Body of pancreas (tissue), 4 donors: ENCODE data around the gene WDR64.

Experiments used
- CTCF ChIP-seq, 7 experiments: fragments of 450-650 bp in 4 of 7; fragments of 200-600 bp in 3 of 7; sonication (generic) in 3 of 7; IDR thresholded peaks; one replicate each; pipeline ENCODE4 v1.5.1; 2016 to 2019; ENCODE audit warnings: antibody characterized with exemption in 7 of 7
- POLR2A ChIP-seq, 3 donors: fragments of 450-650 bp; IDR thresholded peaks; one replicate each; pipeline ENCODE4 v1.6.1; 2016; ENCODE audit warnings: antibody characterized with exemption in 3 of 3, mild to moderate bottlenecking in 2 of 3

DNA sequence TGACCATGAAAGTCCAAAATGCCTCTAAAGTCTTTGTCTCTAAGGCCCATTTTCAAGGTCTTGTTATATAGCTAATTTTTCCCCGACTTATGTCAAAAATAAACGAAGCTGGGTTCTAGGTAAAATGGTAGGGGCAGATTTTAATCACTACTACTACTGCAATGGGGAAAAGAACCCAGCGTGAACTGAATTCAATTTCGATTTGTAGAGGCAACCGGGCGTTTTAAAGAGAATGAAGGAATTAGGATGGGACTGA, 195.4 kb downstream of the WDR64 start:
- no peak for TF ChIP-seq CTCF (IDR thresholded peaks at IDR 0.05)
- no peak for TF ChIP-seq POLR2A (IDR thresholded peaks at IDR 0.05)
